ENCODE measurements around the gene HTT.

GRCh38 chr4:3071811-3072210, 2.7 kb upstream of the HTT start:
- TF ChIP-seq CTCF (conservative IDR thresholded peaks at IDR 0.05; ENCODE audit: low read depth, low read length) (no peak), EZH2 (IDR thresholded peaks at IDR 0.05; ENCODE audit: low read length, unreplicated experiment) (no peak), EZH2phosphoT487 (IDR thresholded peaks at IDR 0.05; ENCODE audit: borderline replicate concordance, low read length) (no peak)
